ENCODE data around the gene RAE1.

DNA sequence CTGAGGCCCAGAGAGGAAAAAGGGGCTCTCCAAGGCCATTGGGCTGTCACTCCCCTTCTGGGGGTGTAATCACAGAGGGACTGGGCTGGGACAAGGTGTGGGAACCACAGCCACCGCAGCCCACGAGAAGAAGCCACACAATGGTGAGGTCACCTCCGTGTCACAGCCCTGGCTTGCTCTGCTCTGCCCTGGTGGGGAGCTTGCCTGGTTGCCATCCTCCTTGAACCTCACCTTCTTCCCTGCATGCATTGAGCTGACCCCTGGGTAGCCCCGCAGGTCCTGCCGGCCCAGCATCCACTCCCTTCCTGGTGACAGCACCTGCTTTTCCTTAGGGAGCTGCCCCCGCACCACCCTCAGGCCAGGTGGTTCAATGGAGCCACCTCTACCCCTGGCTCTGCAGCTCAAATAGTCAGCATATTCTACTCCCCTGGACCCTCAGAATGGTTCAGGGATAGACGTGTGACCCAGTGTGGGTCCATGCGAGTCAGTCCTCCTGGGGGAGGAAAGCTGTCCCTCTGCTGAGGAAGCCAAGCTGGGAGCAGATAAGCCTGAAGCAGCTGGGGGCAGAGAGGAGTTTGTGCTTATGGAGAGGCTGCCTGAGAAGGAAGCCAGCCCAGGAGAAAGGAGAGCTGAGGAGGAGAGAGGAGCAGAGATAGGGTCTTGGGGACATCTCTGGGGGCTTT is 61.4 kb downstream of the RAE1 start:
- TF ChIP-seq, protein P1, sequence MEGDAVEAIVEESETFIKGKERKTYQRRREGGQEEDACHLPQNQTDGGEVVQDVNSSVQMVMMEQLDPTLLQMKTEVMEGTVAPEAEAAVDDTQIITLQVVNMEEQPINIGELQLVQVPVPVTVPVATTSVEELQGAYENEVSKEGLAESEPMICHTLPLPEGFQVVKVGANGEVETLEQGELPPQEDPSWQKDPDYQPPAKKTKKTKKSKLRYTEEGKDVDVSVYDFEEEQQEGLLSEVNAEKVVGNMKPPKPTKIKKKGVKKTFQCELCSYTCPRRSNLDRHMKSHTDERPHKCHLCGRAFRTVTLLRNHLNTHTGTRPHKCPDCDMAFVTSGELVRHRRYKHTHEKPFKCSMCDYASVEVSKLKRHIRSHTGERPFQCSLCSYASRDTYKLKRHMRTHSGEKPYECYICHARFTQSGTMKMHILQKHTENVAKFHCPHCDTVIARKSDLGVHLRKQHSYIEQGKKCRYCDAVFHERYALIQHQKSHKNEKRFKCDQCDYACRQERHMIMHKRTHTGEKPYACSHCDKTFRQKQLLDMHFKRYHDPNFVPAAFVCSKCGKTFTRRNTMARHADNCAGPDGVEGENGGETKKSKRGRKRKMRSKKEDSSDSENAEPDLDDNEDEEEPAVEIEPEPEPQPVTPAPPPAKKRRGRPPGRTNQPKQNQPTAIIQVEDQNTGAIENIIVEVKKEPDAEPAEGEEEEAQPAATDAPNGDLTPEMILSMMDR (IDR thresholded peaks at IDR 0.05): no peak
- no peak for TF ChIP-seq POLR2A (IDR thresholded peaks at IDR 0.05)
